Lower lobe of right lung (tissue), 2 donors: ENCODE data around the gene AKR1D1. TPM values are rescaled to one million over a fixed set of nuclear protein-coding genes. Genes with fewer than 3 reads are reported as not detected.

Experiments used
- ATAC-seq, 2 donors: fragments of 200-7000 bp; cut with Tn5 transposase; one replicate each; pipeline ENCODE4 v1.9.1; 2020 to 2022; ENCODE audit warnings: mild to moderate bottlenecking in 2 of 2, moderate library complexity in 2 of 2
- DNase-seq: peaks from one replicate; pipeline ENCODE4 v3.0.0-alpha.2; 2020
- H3K27ac ChIP-seq: fragments of 200-600 bp; one replicate; pipeline ENCODE4 v1.8.0; 2022
- H3K27me3 ChIP-seq: fragments of 200-600 bp; one replicate; pipeline ENCODE4 v1.8.0; 2022; ENCODE audit warnings: low read depth
- H3K36me3 ChIP-seq: fragments of 200-600 bp; one replicate; pipeline ENCODE4 v1.8.0; 2022; ENCODE audit warnings: mild to moderate bottlenecking
- H3K4me1 ChIP-seq: fragments of 200-600 bp; one replicate; pipeline ENCODE4 v1.8.0; 2022
- H3K4me3 ChIP-seq: fragments of 200-600 bp; one replicate; pipeline ENCODE4 v1.8.0; 2022; ENCODE audit warnings: mild to moderate bottlenecking
- H3K9me3 ChIP-seq: fragments of 200-600 bp; one replicate; pipeline ENCODE4 v1.8.0; 2022
- CTCF ChIP-seq: fragments of 200-600 bp; IDR thresholded peaks from one replicate; pipeline ENCODE4 v1.8.0; 2022; ENCODE audit warnings: antibody characterized with exemption, mild to moderate bottlenecking
- intact Hi-C: fragments of 100-400 bp; cut with DNase I; formaldehyde crosslinking; loops from one replicate; pipeline ENCODE4 v1.11.0; 2022
- total RNA-seq: library from RNA; stranded (reverse); fragmentation: NEBNext Ultra II Directional; extraction: Animal tissue kit (Norgen Biotek cat#: 25700); gene quantifications from one replicate; pipeline ENCODE4 v1.2.1, GENCODE V29; 2021
- donor health status: DM: no; HTN: yes; CAD: no; lungs with severe emphysema.

AKR1D1 gene
- total RNA-seq, 1 donor from 2014 or later: not detected

GRCh38 chr7:138125119-138125518, 48.9 kb downstream of the AKR1D1 start:
- H3K4me3 ChIP-seq: no peak overlapping the region
- DNase-seq: no peak
- TF ChIP-seq CTCF: no peak
- no peak overlapping the region for H3K27ac ChIP-seq
- no peaks in the 10 kb centered on the region for H3K9me3 ChIP-seq
- peaks cover 9% of the 10 kb centered on the region for H3K4me1 ChIP-seq
- intact Hi-C loops: no loop called here
- no peaks in the 10 kb centered on the region for H3K36me3 ChIP-seq
- H3K27me3 ChIP-seq: no peaks in the 10 kb centered on the region
- ATAC-seq: no peak

GRCh38 chr7:138125598-138126111, 49.4 kb downstream of the AKR1D1 start:
- Histone ChIP-seq H3K27ac (no peak overlapping the region), H3K27me3 (no peaks in the 10 kb centered on the region), H3K4me3 (no peak overlapping the region), H3K9me3 (no peaks in the 10 kb centered on the region), H3K36me3 (no peaks in the 10 kb centered on the region), H3K4me1 (peaks cover 9% of the 10 kb centered on the region)
- peak; percentile 70 to 85 for ATAC-seq
- intact Hi-C loops: no loop called here
- TF ChIP-seq CTCF: no peak
- DNase-seq: no peak

GRCh38 chr7:138126928-138127327, 50.7 kb downstream of the AKR1D1 start:
- ATAC-seq (no peak), DNase-seq (no peak)
- Histone ChIP-seq H3K27me3 (no peaks in the 10 kb centered on the region), H3K4me3 (no peak overlapping the region), H3K9me3 (no peaks in the 10 kb centered on the region), H3K4me1 (peaks cover 9% of the 10 kb centered on the region), H3K27ac (no peak overlapping the region), H3K36me3 (no peaks in the 10 kb centered on the region)
- no peak for TF ChIP-seq CTCF
- intact Hi-C loops: no loop called here

- intact Hi-C loops: no loop called here
- no peak for TF ChIP-seq CTCF
- Histone ChIP-seq H3K4me1 (peaks cover 9% of the 10 kb centered on the region), H3K4me3 (no peak overlapping the region), H3K27me3 (no peaks in the 10 kb centered on the region), H3K27ac (no peak overlapping the region), H3K9me3 (no peaks in the 10 kb centered on the region), H3K36me3 (no peaks in the 10 kb centered on the region)
- DNase-seq: no peak
- ATAC-seq: no peak
These were observed 51.7 kb downstream of the AKR1D1 start for GRCh38 chr7:138127996-138128395.

- DNase-seq (no peak), ATAC-seq (no peak)
- Histone ChIP-seq H3K4me3 (no peak overlapping the region), H3K36me3 (no peaks in the 10 kb centered on the region), H3K27ac (no peak overlapping the region), H3K9me3 (no peaks in the 10 kb centered on the region), H3K27me3 (no peaks in the 10 kb centered on the region), H3K4me1 (peaks cover 7% of the 10 kb centered on the region)
- no peak for TF ChIP-seq CTCF
- intact Hi-C loops: no loop called here
These were observed 53.4 kb downstream of the AKR1D1 start for GRCh38 chr7:138129551-138130165.
